Activated gamma-delta T cell (primary cell): ENCODE results near the gene C1GALT1C1.
"Not testable (repeated sequence)": the region's sequence is repeated elsewhere in the genome, so short reads cannot be mapped to it uniquely, and the experiment has no call there.

ENCODE experiments used
- DNase-seq: peaks from one replicate; lab custom pipeline; 2025; lab: John Stamatoyannopoulos, UW
- total RNA-seq, 2 donors: gene quantifications; one replicate each; lab custom pipeline; 2026; lab: John Stamatoyannopoulos, UW

C1GALT1C1 gene
- total RNA-seq: 14.4 to 23.0 reads per million in 2 donors

DNA sequence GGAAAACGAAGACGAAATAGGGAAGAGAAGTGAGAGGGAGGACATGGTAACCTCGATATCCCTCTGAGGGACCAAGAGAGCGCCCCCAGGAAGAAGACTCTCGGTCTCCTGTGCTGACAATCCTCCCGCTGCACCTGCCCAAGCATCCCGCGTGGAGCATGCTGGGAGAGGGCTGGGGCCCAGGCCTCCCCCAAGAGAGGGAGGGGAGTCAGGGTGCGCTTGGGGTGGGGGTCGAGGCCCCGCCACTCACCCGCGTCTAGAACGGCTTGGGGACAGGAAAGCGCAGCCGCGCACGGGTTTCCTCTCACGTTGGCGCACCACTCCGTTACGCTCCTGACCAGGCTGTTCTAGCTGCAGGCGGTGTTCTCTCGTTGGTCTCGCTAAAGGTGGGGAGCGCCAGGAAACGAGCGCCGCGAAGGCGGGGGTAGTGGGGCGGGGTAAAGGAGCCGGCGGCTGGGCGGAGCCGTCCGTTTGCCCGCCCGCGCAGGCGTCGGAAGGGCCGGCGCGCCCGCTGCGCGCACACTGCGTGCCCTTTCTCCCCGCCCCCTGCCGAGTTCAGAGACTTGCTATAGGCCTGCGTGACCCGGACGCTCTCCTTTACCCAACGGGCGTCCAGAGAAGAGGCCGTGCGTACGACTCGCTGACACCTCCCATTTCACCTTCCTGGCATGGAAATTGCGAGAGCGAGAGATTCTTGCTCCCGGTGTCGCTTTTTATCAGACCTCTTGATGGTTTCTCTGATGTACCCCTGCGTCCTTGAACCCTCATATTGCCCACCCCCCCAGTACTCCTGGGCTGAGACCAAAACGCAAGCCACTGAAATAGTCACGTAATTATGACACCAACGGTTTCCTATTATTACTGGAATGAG, at the start of gene C1GALT1C1:
TSS of gene C1GALT1C1 (minus strand) at position 388 of the 871 bp plus-strand sequence. CDS start 2,888 bp downstream, outside the sequence.
- DNase-seq: peak; percentile 80

DNA sequence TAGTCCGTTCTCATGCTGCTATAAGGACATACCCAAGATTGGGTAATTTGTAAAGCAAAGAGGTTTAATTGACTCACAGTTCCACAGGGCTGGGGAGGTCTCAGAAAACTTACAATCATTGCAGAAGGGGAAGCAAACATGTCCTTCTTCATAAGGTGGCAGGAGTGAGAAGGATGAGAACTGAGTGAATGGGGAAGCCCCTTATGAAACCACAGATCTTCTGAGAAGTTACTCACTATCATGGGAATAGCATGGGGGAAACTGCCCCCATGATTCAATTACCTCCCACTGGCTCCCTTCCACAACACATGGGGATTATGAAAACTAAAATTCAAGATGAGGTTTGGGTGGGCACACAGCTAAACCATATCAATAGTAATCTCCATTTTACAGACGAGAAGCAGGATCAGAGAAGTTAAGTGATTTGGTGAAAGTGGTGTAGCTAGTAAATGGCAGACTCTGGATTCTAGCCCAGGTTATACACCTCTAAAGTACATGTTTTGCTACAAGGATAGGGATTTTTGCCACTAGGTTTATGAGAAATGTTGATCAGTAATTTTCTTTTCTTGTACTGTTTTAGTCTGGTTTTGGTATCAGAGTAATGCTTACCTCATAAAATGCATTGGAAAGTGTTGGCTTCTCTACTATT, 47.3 kb upstream of the C1GALT1C1 start:
- no peak for DNase-seq

DNA sequence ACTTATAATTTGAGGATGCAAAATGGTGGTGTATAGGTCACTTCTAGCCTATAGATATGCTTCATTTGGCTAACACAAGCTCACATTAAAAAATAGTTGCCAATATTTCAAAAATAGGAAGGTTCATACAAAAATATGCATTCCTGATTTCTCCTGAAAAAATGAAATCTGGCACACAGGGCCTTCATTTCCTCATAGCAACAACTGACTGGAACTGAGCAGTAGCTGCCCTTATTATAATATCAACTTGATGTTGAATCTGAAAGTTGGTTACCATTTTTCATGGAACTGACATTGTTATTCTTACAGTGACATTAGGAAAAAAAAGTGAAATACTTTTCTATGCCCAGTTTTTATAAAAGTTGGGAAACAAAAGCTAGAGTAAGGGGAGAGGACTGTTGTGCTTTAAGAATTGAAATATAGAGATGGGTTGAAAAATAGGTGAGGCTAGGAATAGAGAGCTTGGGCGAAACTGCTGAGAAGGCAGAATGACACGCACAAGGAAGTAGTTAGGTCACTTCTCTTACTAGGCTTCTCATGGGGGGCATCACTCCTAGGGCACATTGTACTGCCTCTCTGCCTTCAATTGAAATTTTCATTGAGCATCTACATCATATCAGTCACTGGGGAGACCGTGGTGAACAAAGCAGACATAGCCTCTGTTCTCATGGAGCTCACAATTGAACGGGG, 43.1 kb upstream of the C1GALT1C1 start:
- DNase-seq: no peak

DNA sequence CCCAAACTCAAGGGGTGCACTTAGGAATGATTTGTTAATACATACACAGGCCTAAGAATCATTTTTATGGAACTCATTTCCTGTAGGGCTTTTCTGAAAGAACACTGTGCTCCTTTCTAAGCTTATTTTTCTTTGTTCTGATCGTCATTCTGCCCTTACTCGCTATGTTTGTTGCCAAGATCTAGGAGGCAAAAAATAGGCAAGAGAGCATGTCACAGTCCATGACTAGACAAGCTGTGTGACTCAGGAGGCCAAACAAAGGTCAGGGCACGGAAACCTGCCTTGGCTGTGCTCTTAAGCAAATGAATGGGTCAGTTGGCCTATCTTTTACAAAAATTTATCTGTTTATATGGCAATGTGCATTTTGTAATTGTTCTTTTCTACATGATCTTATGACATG, 42.5 kb upstream of the C1GALT1C1 start:
- DNase-seq: no peak

DNA sequence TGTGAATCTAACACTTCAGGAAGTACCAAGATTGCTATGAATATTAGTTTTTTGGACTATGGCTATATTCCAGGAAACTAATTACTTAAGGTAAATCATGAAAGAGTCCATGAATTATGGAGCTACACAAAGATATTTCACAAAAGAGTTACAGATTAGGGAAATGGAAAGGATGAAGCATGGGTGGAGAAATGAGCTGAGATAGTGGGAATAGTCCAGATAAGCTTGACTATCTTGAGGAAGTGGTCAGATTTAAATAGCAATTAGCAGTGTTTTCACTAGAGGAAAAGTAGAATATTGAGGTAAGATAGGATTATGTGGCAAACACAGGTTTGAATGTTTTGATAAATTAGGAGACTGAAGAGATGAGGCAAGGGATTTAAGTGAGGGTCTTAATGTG, 42.1 kb upstream of the C1GALT1C1 start:
- no peak for DNase-seq

DNA sequence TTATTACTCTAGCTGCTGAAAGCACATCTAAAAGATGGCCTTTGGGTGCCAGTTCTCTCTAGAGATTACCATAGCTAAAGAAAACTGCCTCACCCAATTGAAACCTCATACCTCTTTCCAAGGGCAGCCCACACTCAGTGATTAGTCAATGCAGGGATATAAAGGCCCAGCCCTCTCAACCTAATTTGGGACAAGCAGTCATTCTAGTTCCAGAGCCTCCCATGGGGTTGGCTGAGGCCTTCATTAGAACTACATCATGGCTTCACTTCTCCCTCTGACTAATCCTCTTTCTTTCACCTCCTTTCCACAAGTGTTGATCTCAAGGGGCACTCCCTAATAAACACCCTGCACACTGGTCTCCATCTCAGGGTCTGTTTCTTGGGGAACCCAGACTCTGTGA, 38.5 kb upstream of the C1GALT1C1 start:
- DNase-seq: no peak

DNA sequence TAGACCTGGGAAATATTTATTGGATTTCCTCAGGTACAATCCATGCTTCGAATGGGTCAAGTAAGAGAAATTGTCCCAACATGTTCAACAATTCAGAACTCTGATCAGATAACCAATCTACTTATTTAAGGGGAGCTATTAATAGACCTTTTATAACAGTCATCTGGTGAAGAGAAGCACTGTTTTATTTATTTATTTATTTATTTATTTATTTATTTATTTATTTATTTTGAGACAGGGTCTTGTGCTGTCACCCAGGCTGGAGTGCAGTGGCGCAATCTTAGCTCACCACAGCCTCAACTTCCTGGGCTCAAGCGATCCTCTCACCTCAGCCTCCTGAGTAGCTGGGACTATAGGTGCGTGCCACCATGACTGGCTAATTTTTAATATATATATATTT, 34.7 kb upstream of the C1GALT1C1 start:
- DNase-seq: not testable (repeated sequence)

DNA sequence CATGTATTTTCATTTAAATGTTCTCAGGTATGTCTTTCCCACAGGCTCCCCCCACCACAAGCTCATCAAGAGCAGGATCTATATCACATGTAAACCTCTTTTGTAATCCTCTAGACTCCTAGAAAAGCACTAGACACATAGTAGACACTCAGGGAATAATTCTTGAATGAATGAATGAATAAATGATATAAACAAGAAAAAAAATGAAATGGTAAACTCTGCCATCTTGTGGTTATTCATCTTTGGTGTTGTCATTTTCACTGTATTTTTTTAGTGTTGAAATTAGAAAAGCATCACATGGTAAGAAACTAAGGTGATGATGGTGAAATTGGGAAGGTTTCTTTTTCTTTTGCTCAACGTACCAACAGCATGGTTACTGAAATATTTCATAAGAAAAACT, 34.2 kb upstream of the C1GALT1C1 start:
- no peak for DNase-seq

DNA sequence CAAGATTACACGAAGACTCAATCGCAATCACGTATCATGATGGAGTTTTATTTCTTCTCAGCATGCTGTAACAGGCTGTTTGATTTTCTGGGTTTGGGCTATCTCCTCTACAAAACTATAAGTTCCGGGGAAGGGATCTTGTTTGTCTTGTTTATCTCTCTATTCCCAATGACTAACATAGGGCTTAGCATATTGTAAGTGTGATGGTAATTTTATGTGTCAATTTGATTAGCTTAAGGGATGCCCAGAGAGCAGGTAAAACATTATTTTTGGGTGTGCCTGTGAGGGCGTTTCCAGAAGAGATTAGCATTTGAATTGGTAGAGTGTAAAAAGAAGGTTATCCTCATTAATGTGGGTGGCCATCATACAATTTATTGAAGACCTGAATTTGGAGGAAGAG, 32.8 kb upstream of the C1GALT1C1 start:
- DNase-seq: no peak

DNA sequence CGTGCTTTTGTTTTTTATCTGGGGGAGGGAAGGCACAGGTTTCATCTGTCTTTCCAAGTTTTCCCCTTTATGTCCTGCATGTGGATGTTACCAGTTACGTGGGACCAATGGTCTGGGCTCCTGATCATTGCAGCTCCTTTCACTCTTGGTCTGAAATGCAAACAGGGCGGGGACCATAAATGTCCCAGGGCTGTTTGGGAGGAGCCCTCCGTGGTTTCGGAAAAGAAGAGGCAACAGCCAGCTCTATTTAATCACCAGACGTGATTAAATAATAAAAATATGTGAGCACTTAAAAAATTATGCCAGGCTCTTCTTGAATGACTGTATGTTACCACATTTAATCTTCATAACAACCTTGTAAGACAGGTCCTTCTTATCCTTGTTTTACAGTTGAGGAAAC, 30.8 kb upstream of the C1GALT1C1 start:
- DNase-seq: no peak

DNA sequence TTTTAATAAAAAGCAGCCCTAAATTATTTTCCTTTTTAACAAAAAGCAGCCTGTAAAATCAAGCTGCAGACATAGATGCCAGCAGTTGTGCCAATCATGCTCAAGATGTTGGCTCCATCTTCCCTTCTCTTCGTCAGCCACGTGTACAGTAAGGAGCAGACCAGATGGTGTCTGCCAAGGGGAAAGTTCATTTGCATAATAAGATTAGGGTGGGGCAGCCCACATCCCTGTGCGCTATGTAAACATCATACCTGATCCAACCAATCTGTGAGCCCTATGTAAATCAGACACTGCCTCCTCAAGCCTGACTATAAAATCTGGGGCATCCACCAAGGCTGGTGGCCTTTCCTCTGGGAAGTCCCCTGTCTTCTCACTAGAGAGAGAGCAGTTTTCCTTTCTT, 23.1 kb upstream of the C1GALT1C1 start:
- no peak for DNase-seq

DNA sequence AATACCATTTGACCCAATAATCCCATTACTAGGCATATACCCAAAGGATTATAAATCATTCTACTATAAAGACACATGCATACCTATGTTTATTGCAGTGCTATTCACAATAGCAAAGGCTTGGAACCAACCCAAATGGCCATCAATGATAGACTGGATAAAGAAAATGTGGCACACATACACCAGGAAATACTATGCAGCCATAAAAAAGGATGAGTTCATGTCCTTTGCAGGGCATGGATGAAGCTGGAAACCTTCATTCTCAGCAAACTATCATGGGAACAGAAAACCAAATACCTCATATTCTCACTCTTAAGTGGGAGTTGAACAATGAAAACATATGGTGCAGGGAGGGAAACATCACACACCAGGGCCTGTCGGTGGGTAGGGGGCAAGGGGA, 22.4 kb upstream of the C1GALT1C1 start:
- DNase-seq: not testable (repeated sequence)

DNA sequence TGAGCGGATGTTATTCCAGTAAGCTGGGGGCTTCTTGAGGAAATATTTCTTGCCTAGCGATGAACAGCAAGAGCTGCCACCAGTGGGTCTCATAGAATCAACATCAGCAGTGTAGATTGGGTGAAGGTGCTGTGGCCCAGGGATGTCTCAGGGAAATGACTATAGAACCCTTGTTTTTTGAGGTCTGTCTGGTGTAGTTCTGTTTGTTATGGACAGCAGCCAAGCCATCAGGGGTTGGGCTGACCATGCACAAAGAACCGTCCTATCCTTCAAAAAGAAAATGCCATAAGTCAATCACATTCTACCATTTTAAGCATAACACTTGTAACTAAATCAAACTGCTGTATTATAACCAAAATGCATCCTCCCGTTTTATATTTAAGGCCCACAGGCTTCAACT, 17.3 kb upstream of the C1GALT1C1 start:
- no peak for DNase-seq

DNA sequence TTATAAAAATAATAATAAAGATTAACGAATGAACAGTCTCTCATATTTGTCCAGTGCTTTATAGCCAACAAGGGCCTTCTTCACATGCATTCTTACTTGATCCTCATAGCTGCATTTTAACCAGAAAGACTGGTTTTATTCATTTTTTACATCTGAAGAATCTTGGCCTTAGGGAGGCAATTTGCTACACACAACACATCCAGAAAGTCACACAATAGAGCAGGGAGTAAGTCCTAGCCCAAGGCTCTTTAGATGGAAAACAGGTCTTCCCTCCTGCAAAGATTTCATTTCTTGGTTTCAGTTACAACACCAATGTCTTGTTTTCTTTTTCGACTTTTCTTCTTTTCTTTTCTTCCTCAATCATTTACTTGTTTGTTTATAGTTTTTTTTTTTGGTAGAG, 13.0 kb upstream of the C1GALT1C1 start:
- DNase-seq: no peak

DNA sequence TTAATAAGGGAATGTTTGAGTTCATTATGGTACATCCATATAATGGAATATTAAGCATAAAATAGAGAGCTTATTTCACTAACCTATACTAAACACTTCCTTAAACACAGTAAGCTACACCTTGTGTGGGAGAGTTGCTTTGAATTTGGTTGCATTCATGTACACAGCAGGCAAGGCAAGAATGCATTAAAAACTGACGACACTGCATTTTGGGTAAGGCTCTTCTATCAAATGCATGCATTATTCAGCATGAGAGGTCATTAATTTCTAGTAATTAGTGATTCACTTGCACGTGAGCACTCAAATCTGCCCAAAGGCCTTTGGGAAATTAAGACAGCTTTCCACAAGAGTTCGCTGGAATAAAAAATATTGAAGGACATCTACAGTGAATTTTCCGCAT, 8.8 kb upstream of the C1GALT1C1 start:
- DNase-seq: no peak

DNA sequence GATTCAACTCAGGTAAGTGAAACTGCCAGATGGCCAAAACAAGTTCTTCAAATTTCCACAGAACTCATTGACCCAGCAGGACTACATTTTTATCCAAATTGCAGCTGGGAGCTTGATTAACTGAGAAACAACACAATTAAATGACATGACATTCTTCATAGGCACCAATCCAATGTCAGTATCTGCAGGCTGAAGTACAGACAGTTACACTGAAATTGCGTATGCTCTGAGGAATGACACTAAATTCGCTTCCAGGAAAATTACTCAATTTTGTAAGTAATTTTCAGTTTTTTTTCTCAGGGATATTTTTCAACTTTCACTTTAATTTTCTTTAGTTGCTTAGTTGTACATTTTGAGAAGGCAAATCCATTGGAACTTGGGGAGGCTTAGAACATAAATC, 4.5 kb downstream of the C1GALT1C1 start:
- DNase-seq: no peak

DNA sequence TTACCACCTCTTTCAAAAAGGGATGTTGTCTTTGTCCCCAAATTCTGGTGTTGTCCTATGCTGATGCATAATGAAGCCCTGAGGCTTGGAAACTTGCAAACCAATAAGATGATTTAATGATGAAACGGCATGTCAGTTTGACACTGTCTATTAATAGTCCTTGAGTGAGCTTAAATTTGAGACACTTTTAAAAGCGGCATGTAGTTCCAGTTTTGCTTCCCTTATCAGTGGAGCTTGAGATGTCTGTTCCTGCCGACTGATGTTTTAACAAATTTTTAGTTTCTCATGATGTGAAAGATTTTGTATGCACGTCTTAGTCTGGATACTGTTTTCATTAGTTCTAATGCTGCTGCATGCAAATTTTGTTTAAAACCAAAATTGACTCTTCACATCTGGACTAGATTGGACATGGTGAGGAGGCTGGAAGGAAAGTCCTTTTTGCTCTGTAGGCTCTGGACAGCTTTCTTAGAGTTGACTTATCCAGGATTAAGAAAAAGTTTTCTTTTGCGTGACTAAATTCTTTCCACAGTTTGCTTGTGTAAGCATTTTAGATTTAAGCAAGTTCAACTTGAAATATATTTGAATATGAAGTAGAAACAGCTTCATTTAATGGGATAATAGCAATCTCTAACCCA, 11.7 kb downstream of the C1GALT1C1 start:
- no peak for DNase-seq

DNA sequence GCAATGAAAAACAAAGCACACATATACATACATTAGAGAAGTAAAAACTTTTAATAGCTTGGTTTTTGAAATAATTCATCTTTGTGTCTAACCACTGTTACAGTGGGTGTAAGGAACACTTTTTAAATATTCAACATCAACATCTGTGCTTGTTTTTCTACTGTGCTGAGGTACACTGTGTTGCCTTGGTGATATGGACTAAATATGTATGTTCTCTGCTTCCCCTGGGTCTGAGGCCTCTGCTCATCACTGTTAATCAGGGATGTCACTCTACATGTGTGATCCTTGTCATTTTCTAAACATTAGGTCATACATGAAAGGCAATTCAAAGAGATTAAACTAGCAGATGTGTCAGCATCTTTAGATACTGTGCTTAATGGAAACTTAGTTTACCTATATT, 15.0 kb downstream of the C1GALT1C1 start:
- DNase-seq: no peak

DNA sequence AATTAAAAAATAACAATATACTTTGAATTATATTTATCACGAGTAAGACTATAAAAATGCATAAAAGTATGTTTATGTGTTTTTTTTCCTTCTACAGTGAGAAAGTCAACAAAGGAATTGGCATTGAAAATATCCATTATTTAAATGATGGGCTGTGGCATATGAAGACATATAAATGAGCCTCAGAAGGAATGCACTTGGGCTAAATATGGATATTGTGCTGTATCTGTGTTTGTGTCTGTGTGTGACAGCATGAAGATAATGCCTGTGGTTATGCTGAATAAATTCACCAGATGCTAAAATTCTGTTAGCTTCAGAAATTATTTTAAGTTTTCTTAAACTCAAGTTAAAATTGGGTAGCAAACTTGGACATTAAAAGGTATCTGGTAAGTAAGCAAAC, 17.8 kb downstream of the C1GALT1C1 start:
- DNase-seq: no peak

DNA sequence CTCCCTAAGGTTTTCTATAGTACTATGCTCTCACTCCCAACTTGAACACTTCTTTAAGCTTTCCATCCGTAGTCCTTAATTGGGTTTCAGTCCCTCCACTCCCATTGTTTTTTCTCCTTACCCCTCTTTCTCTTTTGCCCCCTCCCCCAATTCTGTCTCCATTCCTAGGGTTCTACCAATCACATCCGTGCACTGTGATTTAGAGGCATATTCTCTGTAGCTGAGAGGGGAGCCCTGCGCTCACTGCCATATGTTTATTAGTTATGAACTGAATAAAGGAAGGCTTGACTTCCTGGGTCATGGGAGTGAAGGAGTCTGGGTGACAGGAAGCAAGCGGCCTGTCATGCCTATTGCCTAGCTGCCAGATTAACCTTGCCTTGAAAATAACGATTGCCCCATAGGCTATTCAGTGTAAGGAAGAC, 25.5 kb downstream of the C1GALT1C1 start:
- no peak for DNase-seq

DNA sequence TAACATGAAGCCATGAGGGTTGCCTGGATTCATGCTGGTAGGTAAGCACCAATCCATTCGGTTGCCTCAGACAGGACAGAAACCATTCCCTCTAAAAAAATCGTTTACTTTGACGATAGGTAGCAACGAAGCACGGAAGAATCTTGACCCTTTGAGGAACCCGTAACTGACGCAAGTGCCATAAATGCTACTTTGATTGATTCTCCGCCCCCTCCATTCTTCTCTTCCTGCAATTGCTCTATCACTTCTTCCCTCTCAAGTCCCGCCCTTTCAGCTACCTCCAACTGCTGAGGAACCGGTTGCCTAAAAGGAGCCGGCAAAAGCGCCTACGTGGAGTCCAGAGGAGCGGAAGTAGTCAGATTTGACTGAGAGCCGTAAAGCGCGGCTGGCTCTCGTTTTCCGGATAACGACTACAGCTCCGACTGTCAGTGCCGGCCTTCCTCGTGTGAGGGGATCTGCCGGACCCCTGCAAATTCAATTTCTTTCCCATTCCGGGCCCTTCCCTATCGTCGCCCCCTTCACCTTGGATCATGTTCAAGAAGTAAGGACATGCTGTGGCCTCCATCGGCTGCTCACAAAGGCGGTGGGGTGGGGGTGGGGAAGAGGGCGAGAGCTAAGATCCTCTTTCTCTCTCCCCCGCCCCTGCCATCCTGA, 26.0 kb downstream of the C1GALT1C1 start, which contains the start of gene MCTS1:
TSS of gene MCTS1 (plus strand) at position 395 of the 654 bp plus-strand sequence. CDS start at position 531, 136 bp downstream.
- DNase-seq: no peak

DNA sequence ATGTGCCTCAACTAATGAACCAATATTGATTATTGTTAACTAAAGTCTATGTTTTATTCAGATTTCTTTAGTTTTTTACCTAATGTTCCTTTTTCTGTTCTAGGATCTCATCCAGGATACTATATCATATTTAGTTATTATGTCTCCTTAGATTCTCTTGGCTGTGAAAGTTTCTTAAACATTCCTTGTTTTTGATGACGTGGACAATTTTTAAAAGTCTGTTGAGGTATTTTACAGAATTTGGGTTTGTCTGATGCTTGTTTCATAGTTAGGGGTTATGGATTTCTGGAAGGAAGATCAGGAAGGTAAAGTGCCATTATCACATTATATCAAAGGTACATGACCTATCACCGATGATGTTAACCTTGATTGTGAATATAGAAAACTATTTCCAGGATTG, 44.2 kb downstream of the C1GALT1C1 start:
- DNase-seq: no peak
